K562 (cell line): Measurements from ENCODE around the gene GRWD1. TPM values are rescaled to one million over a fixed set of nuclear protein-coding genes. Genes with fewer than 3 reads are reported as not detected.

Source experiments
- CEBPG ChIP-seq, 3 experiments: fragments of 200-800 bp in 1 of 3; sonication (Bioruptor generic) in 1 of 3; sonication (generic) in 1 of 3; formaldehyde crosslinking in 1 of 3; IDR thresholded peaks in 2 of 3; conservative IDR thresholded peaks in 1 of 3; 2 replicates each; pipeline versions ENCODE4 v1.6.1 to v1.8.0; 2016 to 2022; ENCODE audit warnings: missing compliant biosample characterization in 2 of 3, missing genetic modification characterization in 2 of 3, mild to moderate bottlenecking in 1 of 3, missing genetic modification reagents in 1 of 3
- ELK3 ChIP-seq: fragments of 450-650 bp; formaldehyde crosslinking; IDR thresholded peaks from 2 replicates; pipeline ENCODE4 v1.4.0; 2020; ENCODE audit warnings: mild to moderate bottlenecking
- FOXJ2 ChIP-seq: fragments of 200-800 bp; sonication (Bioruptor generic); IDR thresholded peaks from 2 replicates; pipeline ENCODE4 v1.6.1; 2016; ENCODE audit warnings: missing genetic modification characterization, missing compliant biosample characterization
- HMG20A ChIP-seq: fragments of 450-650 bp; formaldehyde crosslinking; conservative IDR thresholded peaks from 2 replicates; pipeline ENCODE4 v1.4.0; 2020; ENCODE audit warnings: mild to moderate bottlenecking, mixed read lengths
- HNRNPK ChIP-seq: fragments of 200-400 bp; formaldehyde crosslinking; IDR thresholded peaks from one replicate; pipeline ENCODE4 v1.6.1; 2018; ENCODE audit warnings: mild to moderate bottlenecking, low read depth, low read length; ENCODE audit not compliant: poor library complexity, severe bottlenecking
- KDM2B ChIP-seq: fragments of 250-450 bp; sonication (Bioruptor Pico); IDR thresholded peaks from 2 replicates; pipeline ENCODE4 v1.8.0; 2021; ENCODE audit warnings: mild to moderate bottlenecking, moderate library complexity
- PHF8 ChIP-seq: fragments of 200-600 bp; sonication (generic); IDR thresholded peaks from 2 replicates; pipeline ENCODE4 v1.6.1; 2012; ENCODE audit warnings: mixed run types, mild to moderate bottlenecking, inconsistent platforms, low read length, moderate library complexity, borderline replicate concordance
- POLR2A ChIP-seq: fragments of 450-650 bp; conservative IDR thresholded peaks from 2 replicates; pipeline ENCODE4 v1.6.1; 2016
- RBBP5 ChIP-seq: fragments of 200-600 bp; sonication (generic); IDR thresholded peaks from 2 replicates; pipeline ENCODE4 v1.6.1; 2012; ENCODE audit warnings: borderline replicate concordance, mild to moderate bottlenecking, low read length, control low read depth, inconsistent platforms; ENCODE audit not compliant: insufficient read depth, poor library complexity, severe bottlenecking
- SAFB2 ChIP-seq: fragments of 200-400 bp; formaldehyde crosslinking; IDR thresholded peaks from 2 replicates; pipeline ENCODE4 v1.6.1; 2018; ENCODE audit warnings: borderline replicate concordance, low read length, low read depth, moderate library complexity; ENCODE audit not compliant: severe bottlenecking
- SAP30 ChIP-seq: fragments of 200-600 bp; sonication (generic); IDR thresholded peaks from 2 replicates; pipeline ENCODE4 v1.6.1; 2012; ENCODE audit warnings: borderline replicate concordance, low read depth, mild to moderate bottlenecking, moderate library complexity, low read length, control low read depth, inconsistent platforms; ENCODE audit not compliant: insufficient read depth, poor library complexity, severe bottlenecking
- SMARCB1 ChIP-seq: IDR thresholded peaks from 2 replicates; pipeline ENCODE4 v1.6.1; 2011; ENCODE audit warnings: improper control_type of control experiment, low read depth; ENCODE audit not compliant: insufficient read length
- SNAPC5 ChIP-seq: fragments of 250-450 bp; sonication (Bioruptor Pico); IDR thresholded peaks from 2 replicates; pipeline ENCODE4 v1.8.0; 2021; ENCODE audit warnings: moderate library complexity, mild to moderate bottlenecking, inconsistent platforms
- SP1 ChIP-seq: sonication (generic); formaldehyde crosslinking; IDR thresholded peaks from 2 replicates; pipeline ENCODE4 v1.8.1; 2022; ENCODE audit warnings: mild to moderate bottlenecking, missing genetic modification reagents
- ZBTB7A ChIP-seq: IDR thresholded peaks from 2 replicates; pipeline ENCODE4 v1.6.1; 2011; ENCODE audit warnings: low read depth, mild to moderate bottlenecking, low read length, moderate library complexity, borderline replicate concordance; ENCODE audit not compliant: control insufficient read depth
- ZFX ChIP-seq: sonication (generic); formaldehyde crosslinking; IDR thresholded peaks from 2 replicates; pipeline ENCODE4 v1.8.0; 2022; ENCODE audit warnings: mild to moderate bottlenecking, missing genetic modification reagents, moderate library complexity
- ZNF316 ChIP-seq: fragments of 450-650 bp; IDR thresholded peaks from 2 replicates; pipeline ENCODE4 v1.6.1; 2016
- ZNF75A ChIP-seq: fragments of 450-650 bp; formaldehyde crosslinking; IDR thresholded peaks from 2 replicates; pipeline ENCODE4 v1.4.0; 2020; ENCODE audit warnings: mild to moderate bottlenecking
- polyA plus RNA-seq, 8 experiments: library from polyadenylated mRNA; depleted of rRNA in 4 of 8; stranded (reverse) in 5 of 8; unstranded in 3 of 8; fragments of >200 nt; fragmentation: Nextera tagmentation in 2 of 8; fragmentation: Illumina TruSeq in 1 of 8; extraction: Ambion mirVana in 2 of 8; extraction: Trizol in 1 of 8; gene quantifications; 2 replicates each; pipeline versions ENCODE4 v1.2.1 to v1.2.3, GENCODE V29; 2011 to 2014; ENCODE audit warnings: inconsistent platforms in 1 of 8, missing spikeins in 1 of 8
- total RNA-seq, 7 experiments: library from RNA; depleted of rRNA in 6 of 7; stranded (reverse); fragments of >200 nt in 6 of 7; fragmentation: Illumina TruSeq in 2 of 7; extraction: Trizol in 2 of 7; gene quantifications; 2 replicates each; pipeline versions ENCODE4 v1.2.1 to v1.2.3, GENCODE V29; 2011 to 2021; ENCODE audit warnings: low replicate concordance in 1 of 7
- TF ChIP-seq, protein P1 (sequence below), 3 experiments: fragments of 200-800 bp in 1 of 3; sonication (Bioruptor generic) in 1 of 3; sonication (generic) in 1 of 3; formaldehyde crosslinking in 1 of 3; IDR thresholded peaks; 2 replicates each; pipeline versions ENCODE4 v1.6.1 to v1.8.0; 2016 to 2022; ENCODE audit warnings: mild to moderate bottlenecking in 2 of 3, missing compliant biosample characterization in 2 of 3, missing genetic modification characterization in 2 of 3, missing genetic modification reagents in 1 of 3
- TF ChIP-seq, protein P2 (sequence below): fragments of 200-800 bp; sonication (Bioruptor generic); IDR thresholded peaks from 2 replicates; pipeline ENCODE4 v1.6.1; 2017; ENCODE audit warnings: missing genetic modification characterization, missing compliant biosample characterization
- TF ChIP-seq, protein P3 (sequence below): IDR thresholded peaks from 2 replicates; pipeline ENCODE4 v1.6.1; 2014; ENCODE audit warnings: antibody characterized with exemption

Gene GRWD1
- total and polyA plus RNA-seq, 9 of the 15 experiments (the other 6 are each of a cell fraction or from before 2014, with no cell fraction given), result 1.5 to 87.2 (median 24.5) TPM

GRCh38 chr19:48502350-48503018 is 56.7 kb downstream of the GRWD1 start (continued):
- TF ChIP-seq, protein P1, sequence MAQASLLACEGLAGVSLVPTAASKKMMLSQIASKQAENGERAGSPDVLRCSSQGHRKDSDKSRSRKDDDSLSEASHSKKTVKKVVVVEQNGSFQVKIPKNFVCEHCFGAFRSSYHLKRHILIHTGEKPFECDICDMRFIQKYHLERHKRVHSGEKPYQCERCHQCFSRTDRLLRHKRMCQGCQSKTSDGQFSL (CRISPR knock-in tag; IDR thresholded peaks at IDR 0.05), result no peak
- TF ChIP-seq, protein P1 (tag; IDR thresholded peaks at IDR 0.05), result peak in 1 of 2 experiments; percentile 33; a peak in 1 of 4 replicates
- TF ChIP-seq ELK3 (no peak), PHF8 (peak; percentile 31; the same call in 1 of the 2 replicates), SNAPC5 (no peak), SP1 (CRISPR knock-in tag) (no peak), SMARCB1 (no peak), ZBTB7A (0 out of 2 replicates have a peak, but pooled peaks have one; percentile 56), ZNF75A (CRISPR knock-in tag) (no peak), CEBPG (CRISPR knock-in tag; IDR thresholded peaks at IDR 0.05) (no peak), CEBPG (tag; conservative IDR thresholded peaks at IDR 0.05 in 1 of 2, IDR thresholded peaks at IDR 0.05 in 1 of 2) (no peak), HNRNPK (no peak), SAFB2 (no peak), RBBP5 (peak; percentile 33), HMG20A (CRISPR knock-in tag) (no peak), POLR2A (no peak), SAP30 (peak; percentile 38), ZFX (CRISPR knock-in tag) (peak; percentile 36; the same call in 1 of the 2 replicates), ZNF316 (no peak), KDM2B (CRISPR knock-in tag) (no peak), FOXJ2 (tag) (no peak)
- TF ChIP-seq, protein P2, sequence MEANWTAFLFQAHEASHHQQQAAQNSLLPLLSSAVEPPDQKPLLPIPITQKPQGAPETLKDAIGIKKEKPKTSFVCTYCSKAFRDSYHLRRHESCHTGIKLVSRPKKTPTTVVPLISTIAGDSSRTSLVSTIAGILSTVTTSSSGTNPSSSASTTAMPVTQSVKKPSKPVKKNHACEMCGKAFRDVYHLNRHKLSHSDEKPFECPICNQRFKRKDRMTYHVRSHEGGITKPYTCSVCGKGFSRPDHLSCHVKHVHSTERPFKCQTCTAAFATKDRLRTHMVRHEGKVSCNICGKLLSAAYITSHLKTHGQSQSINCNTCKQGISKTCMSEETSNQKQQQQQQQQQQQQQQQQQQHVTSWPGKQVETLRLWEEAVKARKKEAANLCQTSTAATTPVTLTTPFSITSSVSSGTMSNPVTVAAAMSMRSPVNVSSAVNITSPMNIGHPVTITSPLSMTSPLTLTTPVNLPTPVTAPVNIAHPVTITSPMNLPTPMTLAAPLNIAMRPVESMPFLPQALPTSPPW (CRISPR knock-in tag), result 0 out of 2 replicates have a peak, but pooled peaks have one; percentile 46
- TF ChIP-seq, protein P3, sequence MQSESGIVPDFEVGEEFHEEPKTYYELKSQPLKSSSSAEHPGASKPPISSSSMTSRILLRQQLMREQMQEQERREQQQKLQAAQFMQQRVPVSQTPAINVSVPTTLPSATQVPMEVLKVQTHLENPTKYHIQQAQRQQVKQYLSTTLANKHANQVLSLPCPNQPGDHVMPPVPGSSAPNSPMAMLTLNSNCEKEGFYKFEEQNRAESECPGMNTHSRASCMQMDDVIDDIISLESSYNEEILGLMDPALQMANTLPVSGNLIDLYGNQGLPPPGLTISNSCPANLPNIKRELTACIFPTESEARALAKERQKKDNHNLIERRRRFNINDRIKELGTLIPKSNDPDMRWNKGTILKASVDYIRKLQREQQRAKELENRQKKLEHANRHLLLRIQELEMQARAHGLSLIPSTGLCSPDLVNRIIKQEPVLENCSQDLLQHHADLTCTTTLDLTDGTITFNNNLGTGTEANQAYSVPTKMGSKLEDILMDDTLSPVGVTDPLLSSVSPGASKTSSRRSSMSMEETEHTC, result no peak
